HepG2 (cell line): ENCODE results near the gene CLEC16A. TPM values are rescaled to one million over a fixed set of nuclear protein-coding genes. Genes with fewer than 3 reads are reported as not detected.

Experiments
- ATAC-seq: fragments of 200-7000 bp; cut with Tn5 transposase; 3 replicates; pipeline ENCODE4 v1.9.1; 2020; ENCODE audit warnings: mild to moderate bottlenecking, moderate library complexity
- BruUV-seq: library from RNA; stranded (reverse); fragments of 400-500 nt; replicated peaks from 2 replicates; lab custom pipeline; 2021; lab: Mats Ljungman, UMichigan
- CTCF ChIA-PET: fragments of 300-600 bp; formaldehyde crosslinking; extraction: SDS; loops from one replicate; lab custom pipeline; 2021; ENCODE audit warnings: low total read pairs, inconsistent platforms, low intra/inter-chr PET ratio; lab: Yijun Ruan, JAX
- POLR2A ChIA-PET: fragments of 350-600 bp; sonication (Branson Sonifier 250); formaldehyde crosslinking; loops from one replicate; lab custom pipeline; 2020; ENCODE audit warnings: antibody characterized with exemption, inconsistent platforms; lab: Yijun Ruan, JAX
- DNase-seq: peaks from one replicate; pipeline ENCODE4 v3.0.0-alpha.2; 2015; ENCODE audit warnings: low spot score
- FAIRE-seq: peaks from 3 replicates; lab custom pipeline; 2011; peaks lifted over from hg19 to GRCh38; lab: Jason Lieb, UNC
- H2AFZ ChIP-seq: one replicate; pipeline ENCODE4 v1.6.1; 2011; ENCODE audit warnings: low read length, inconsistent platforms
- H3K27ac ChIP-seq: fragments of 300-600 bp; 3 replicates; pipeline ENCODE4 v1.8.0; 2011; ENCODE audit warnings: mixed run types, mild to moderate bottlenecking, mixed read lengths, low read length, inconsistent platforms; ENCODE audit not compliant: insufficient read depth; ENCODE audit errors: extremely low read length
- H3K27me3 ChIP-seq, 2 experiments: fragments of 200-600 bp in 1 of 2; 2 replicates in 1 of 2; 3 replicates in 1 of 2; pipeline versions ENCODE4 v1.6.0 to v1.8.0; 2011; ENCODE audit warnings: low read length in 2 of 2, mild to moderate bottlenecking in 2 of 2, moderate library complexity in 2 of 2, inconsistent platforms in 1 of 2; ENCODE audit not compliant: insufficient read depth in 2 of 2, control insufficient read depth in 1 of 2
- H3K36me3 ChIP-seq, 2 experiments: fragments of 200-600 bp in 1 of 2; replicated peaks in 1 of 2; 2 replicates in 1 of 2; 3 replicates in 1 of 2; pipeline versions ENCODE4 v1.5.1 to v1.8.0; 2011; ENCODE audit warnings: low read length in 2 of 2, inconsistent platforms in 1 of 2; ENCODE audit not compliant: insufficient read depth in 2 of 2, control insufficient read depth in 1 of 2
- H3K4me1 ChIP-seq: 2 replicates; pipeline ENCODE4 v1.5.1; 2012; ENCODE audit warnings: low read length, inconsistent platforms; ENCODE audit not compliant: insufficient read depth
- H3K4me2 ChIP-seq: 2 replicates; pipeline ENCODE4 v1.6.0; 2011; ENCODE audit warnings: low read depth, low read length, inconsistent platforms
- H3K4me3 ChIP-seq, 3 experiments: fragments of 200-600 bp in 1 of 3; sonication (generic), shearing (Covaris generic) in 1 of 3; replicated peaks in 1 of 3; 2 replicates each; pipeline ENCODE4 v1.5.1; 2011 to 2016; ENCODE audit warnings: low read length in 3 of 3, inconsistent platforms in 2 of 3, low read depth in 2 of 3, mild to moderate bottlenecking in 2 of 3, control low read depth in 1 of 3, mixed read lengths in 1 of 3; ENCODE audit not compliant: insufficient read depth in 1 of 3
- H3K79me2 ChIP-seq: one replicate; pipeline ENCODE4 v1.6.1; 2011; ENCODE audit warnings: low read length, inconsistent platforms; ENCODE audit not compliant: insufficient read depth
- H3K9ac ChIP-seq: 2 replicates; pipeline ENCODE4 v1.6.0; 2011; ENCODE audit warnings: mild to moderate bottlenecking, low read depth, low read length, inconsistent platforms; ENCODE audit not compliant: insufficient read depth
- H3K9me3 ChIP-seq: 2 replicates; pipeline ENCODE4 v1.5.1; 2012; ENCODE audit warnings: mild to moderate bottlenecking, low read length
- H4K20me1 ChIP-seq: 2 replicates; pipeline ENCODE4 v1.6.0; 2011; ENCODE audit warnings: inconsistent platforms, mild to moderate bottlenecking, low read length, moderate library complexity; ENCODE audit not compliant: insufficient read depth
- BRD4 ChIP-seq: sonication (generic); formaldehyde crosslinking; IDR thresholded peaks from 2 replicates; pipeline ENCODE4 v1.4.0; 2020; ENCODE audit warnings: missing genetic modification reagents
- FOSL2 ChIP-seq: sonication (generic); formaldehyde crosslinking; IDR thresholded peaks from 2 replicates; pipeline ENCODE4 v1.4.0; 2020; ENCODE audit warnings: missing genetic modification reagents
- FOXA1 ChIP-seq, 2 experiments: fragments of 450-650 bp in 1 of 2; sonication (generic) in 1 of 2; formaldehyde crosslinking in 1 of 2; IDR thresholded peaks; 2 replicates each; pipeline versions ENCODE4 v1.4.0 to v1.6.1; 2016 to 2020; ENCODE audit warnings: missing genetic modification reagents in 1 of 2
- FOXK2 ChIP-seq: fragments of 450-650 bp; IDR thresholded peaks from 2 replicates; pipeline ENCODE4 v1.6.1; 2016
- LCORL ChIP-seq, 2 experiments: fragments of 450-650 bp in 1 of 2; sonication (generic) in 1 of 2; formaldehyde crosslinking in 1 of 2; IDR thresholded peaks; 2 replicates each; pipeline versions ENCODE4 v1.5.0 to v1.6.1; 2017 to 2020; ENCODE audit warnings: antibody characterized with exemption in 1 of 2, missing genetic modification reagents in 1 of 2
- MTF2 ChIP-seq: sonication (generic); formaldehyde crosslinking; IDR thresholded peaks from 2 replicates; pipeline ENCODE4 v1.5.0; 2020; ENCODE audit warnings: missing genetic modification reagents, borderline replicate concordance
- NCOR1 ChIP-seq: fragments of 200-600 bp; sonication (generic); IDR thresholded peaks from 2 replicates; pipeline ENCODE4 v1.7.0; 2017; ENCODE audit warnings: antibody characterized with exemption, low read length, borderline replicate concordance
- PATZ1 ChIP-seq: sonication (generic); formaldehyde crosslinking; IDR thresholded peaks from 2 replicates; pipeline ENCODE4 v1.4.0; 2020; ENCODE audit warnings: missing genetic modification reagents
- SOX6 ChIP-seq, 2 experiments: fragments of 450-650 bp in 1 of 2; sonication (generic) in 1 of 2; formaldehyde crosslinking in 1 of 2; IDR thresholded peaks; 2 replicates each; pipeline versions ENCODE4 v1.4.0 to v1.6.1; 2017 to 2020; ENCODE audit warnings: antibody characterized with exemption in 1 of 2, mild to moderate bottlenecking in 1 of 2, missing genetic modification reagents in 1 of 2
- SPEN ChIP-seq: sonication (generic); formaldehyde crosslinking; IDR thresholded peaks from 2 replicates; pipeline ENCODE4 v1.5.1; 2020; ENCODE audit warnings: low read depth, mild to moderate bottlenecking, missing genetic modification reagents
- TEAD3 ChIP-seq: optimal IDR thresholded peaks from 2 replicates; pipeline ENCODE3; 2016; ENCODE audit warnings: borderline replicate concordance
- XRCC5 ChIP-seq: fragments of 200-400 bp; formaldehyde crosslinking; optimal IDR thresholded peaks from 2 replicates; pipeline ENCODE3; 2017; ENCODE audit warnings: mild to moderate bottlenecking, low read length
- ZNF138 ChIP-seq: sonication (generic); formaldehyde crosslinking; IDR thresholded peaks from 2 replicates; pipeline ENCODE4 v1.5.0; 2020; ENCODE audit warnings: mild to moderate bottlenecking, low read depth, missing genetic modification reagents
- ZNF430 ChIP-seq: sonication (generic); formaldehyde crosslinking; IDR thresholded peaks from 2 replicates; pipeline ENCODE4 v1.9.0; 2021; ENCODE audit warnings: mild to moderate bottlenecking, missing genetic modification reagents
- WGBS: methylation state at CpG from one replicate; pipeline ENCODE4 v1.1.6; 2017; ENCODE audit warnings: low lambda C conversion rate; 5-methylcytosine and 5-hydroxymethylcytosine counted together
- in situ Hi-C: cut with HindIII; loops from 2 replicates; pipeline ENCODE4 v1.10.0; 2017; ENCODE audit warnings: low pct_unique_long_range_greater_than_20kb; ENCODE audit not compliant: extremely low pct_ligation_motif_present
- intact Hi-C: fragments of 100-400 bp; cut with micrococcal nuclease; formaldehyde crosslinking; loops from one replicate; pipeline ENCODE4 v1.10.0; 2022; ENCODE audit not compliant: unreplicated experiment
- polyA plus RNA-seq, 8 experiments: library from polyadenylated mRNA; depleted of rRNA in 3 of 8; stranded (reverse) in 7 of 8; unstranded in 1 of 8; fragments of >200 nt; fragmentation: Illumina TruSeq in 4 of 8; extraction: Trizol in 4 of 8; gene quantifications; 2 replicates each; pipeline versions ENCODE4 v1.2.1 to v1.2.3, GENCODE V29; 2011 to 2016; ENCODE audit warnings: low read depth in 4 of 8, missing spikeins in 1 of 8, mixed read lengths in 1 of 8; ENCODE audit not compliant: insufficient read depth in 1 of 8
- total RNA-seq, 5 experiments: library from RNA; depleted of rRNA; stranded (reverse); fragments of >200 nt; fragmentation: Illumina TruSeq; extraction: Trizol; gene quantifications; 2 replicates each; pipeline ENCODE4 v1.2.3, GENCODE V29; 2016; ENCODE audit warnings: low read depth in 1 of 5
- TF ChIP-seq, protein P1 (sequence below): IDR thresholded peaks from 2 replicates; pipeline ENCODE4 v1.6.1; 2016
- TF ChIP-seq, protein P2 (sequence below): sonication (generic); IDR thresholded peaks from 2 replicates; pipeline ENCODE4 v1.6.1; 2016; ENCODE audit warnings: low read depth, borderline replicate concordance
- TF ChIP-seq, protein P3 (sequence below), 2 experiments: sonication (generic) in 1 of 2; formaldehyde crosslinking in 1 of 2; IDR thresholded peaks; 2 replicates each; pipeline versions ENCODE4 v1.4.0 to v1.6.1; 2018 to 2020; ENCODE audit warnings: missing genetic modification reagents in 2 of 2, borderline replicate concordance in 1 of 2, low read depth in 1 of 2, mild to moderate bottlenecking in 1 of 2, missing biosample characterization in 1 of 2

CLEC16A gene
- total and polyA plus RNA-seq, 2 of the 13 experiments (the other 11 are each of a cell fraction or from before 2014, with no cell fraction given): 8.5 to 10.3 TPM

DNA sequence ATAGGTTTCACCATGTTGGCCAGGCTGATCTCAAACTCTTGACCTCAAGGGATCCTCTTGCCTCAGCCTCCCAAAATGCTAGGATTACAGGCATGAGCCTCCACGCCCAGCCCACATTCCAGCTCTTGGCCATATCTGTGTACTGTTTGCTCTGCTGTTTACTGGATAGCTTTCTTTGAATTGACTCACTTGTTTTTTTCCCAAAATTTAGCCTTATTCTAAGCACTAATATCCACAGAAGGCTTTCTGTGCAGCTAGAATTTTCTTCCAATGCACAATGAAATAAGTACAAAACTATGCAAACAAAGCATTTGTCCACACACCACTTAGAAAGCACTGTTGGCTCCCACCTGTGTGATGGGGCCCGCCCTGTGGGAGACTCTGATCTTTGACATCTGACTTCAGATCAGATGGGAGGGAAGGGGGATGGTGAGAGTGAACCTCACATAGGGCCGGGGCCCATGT is 72.2 kb downstream of the CLEC16A start (continued):
- TF ChIP-seq, protein P1, sequence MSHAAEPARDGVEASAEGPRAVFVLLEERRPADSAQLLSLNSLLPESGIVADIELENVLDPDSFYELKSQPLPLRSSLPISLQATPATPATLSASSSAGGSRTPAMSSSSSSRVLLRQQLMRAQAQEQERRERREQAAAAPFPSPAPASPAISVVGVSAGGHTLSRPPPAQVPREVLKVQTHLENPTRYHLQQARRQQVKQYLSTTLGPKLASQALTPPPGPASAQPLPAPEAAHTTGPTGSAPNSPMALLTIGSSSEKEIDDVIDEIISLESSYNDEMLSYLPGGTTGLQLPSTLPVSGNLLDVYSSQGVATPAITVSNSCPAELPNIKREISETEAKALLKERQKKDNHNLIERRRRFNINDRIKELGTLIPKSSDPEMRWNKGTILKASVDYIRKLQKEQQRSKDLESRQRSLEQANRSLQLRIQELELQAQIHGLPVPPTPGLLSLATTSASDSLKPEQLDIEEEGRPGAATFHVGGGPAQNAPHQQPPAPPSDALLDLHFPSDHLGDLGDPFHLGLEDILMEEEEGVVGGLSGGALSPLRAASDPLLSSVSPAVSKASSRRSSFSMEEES (CRISPR knock-in tag): peak; percentile 14; the same call in 1 of the 2 replicates
- TF ChIP-seq LCORL (IDR thresholded peaks at IDR 0.05) (peak; percentile 72; the same call in 1 of the 2 replicates), LCORL (CRISPR knock-in tag; IDR thresholded peaks at IDR 0.05) (peak; percentile 70; the same call in 1 of the 2 replicates), FOXA1 (IDR thresholded peaks at IDR 0.05) (no peak), FOXA1 (CRISPR knock-in tag; IDR thresholded peaks at IDR 0.05) (peak; percentile 20; the same call in 1 of the 2 replicates), PATZ1 (CRISPR knock-in tag) (peak; percentile 75), TEAD3 (peak; percentile 86)
- TF ChIP-seq, protein P2, sequence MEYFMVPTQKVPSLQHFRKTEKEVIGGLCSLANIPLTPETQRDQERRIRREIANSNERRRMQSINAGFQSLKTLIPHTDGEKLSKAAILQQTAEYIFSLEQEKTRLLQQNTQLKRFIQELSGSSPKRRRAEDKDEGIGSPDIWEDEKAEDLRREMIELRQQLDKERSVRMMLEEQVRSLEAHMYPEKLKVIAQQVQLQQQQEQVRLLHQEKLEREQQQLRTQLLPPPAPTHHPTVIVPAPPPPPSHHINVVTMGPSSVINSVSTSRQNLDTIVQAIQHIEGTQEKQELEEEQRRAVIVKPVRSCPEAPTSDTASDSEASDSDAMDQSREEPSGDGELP: peak; percentile 83; the same call in 1 of the 2 replicates

GRCh38 chr16:11016993-11017392 is 72.6 kb downstream of the CLEC16A start:
- intact Hi-C loops: no loop called here
- no peaks in the 10 kb centered on the region for H4K20me1 ChIP-seq
- ChIA-PET CTCF (no interaction called here), POLR2A (interaction anchor here (0.6 to 1.8 kb wide), 4 partner anchors 123 to 895 kb away, joined by 3 to 11 read pairs (median 6); partner anchors contain the start of gene SOCS1)
- no peaks in the 10 kb centered on the region for H3K9me3 ChIP-seq
- in situ Hi-C loops: no loop called here
- no peaks in the 10 kb centered on the region for H3K27me3 ChIP-seq
- peaks cover 22% of the 10 kb centered on the region for H3K4me1 ChIP-seq
- H3K79me2 ChIP-seq: no peaks in the 10 kb centered on the region
- no peak for FAIRE-seq
- no peak overlapping the region for H2AFZ ChIP-seq
- peak; percentile 58 for ATAC-seq
- H3K4me3 ChIP-seq: no peak overlapping the region
- no peak overlapping the region for H3K9ac ChIP-seq
- no TSS peak for BruUV-seq
- WGBS: 13% methylated on average over 9 of the region's 9 CpGs
- H3K27ac ChIP-seq: peak overlapping the region; percentile 8
- peaks cover 4 to 7% of the 10 kb centered on the region in 2 experiments; a peak in 3 of 5 replicates for H3K36me3 ChIP-seq
- DNase-seq: peak; percentile 74
- H3K4me2 ChIP-seq: peak overlapping the region; percentile 33
- TF ChIP-seq MTF2 (CRISPR knock-in tag) (no peak), SOX6 (IDR thresholded peaks at IDR 0.05) (no peak), SOX6 (CRISPR knock-in tag; IDR thresholded peaks at IDR 0.05) (no peak), ZNF430 (CRISPR knock-in tag) (0 out of 2 replicates have a peak, but pooled peaks have one; percentile 9), ZNF138 (no peak), FOXK2 (no peak), BRD4 (no peak), SPEN (CRISPR knock-in tag) (no peak), NCOR1 (0 out of 2 replicates have a peak, but pooled peaks have one; percentile 52), FOSL2 (CRISPR knock-in tag) (peak; percentile 67; the same call in 1 of the 2 replicates), XRCC5 (peak; percentile 17)
- TF ChIP-seq, protein P3, sequence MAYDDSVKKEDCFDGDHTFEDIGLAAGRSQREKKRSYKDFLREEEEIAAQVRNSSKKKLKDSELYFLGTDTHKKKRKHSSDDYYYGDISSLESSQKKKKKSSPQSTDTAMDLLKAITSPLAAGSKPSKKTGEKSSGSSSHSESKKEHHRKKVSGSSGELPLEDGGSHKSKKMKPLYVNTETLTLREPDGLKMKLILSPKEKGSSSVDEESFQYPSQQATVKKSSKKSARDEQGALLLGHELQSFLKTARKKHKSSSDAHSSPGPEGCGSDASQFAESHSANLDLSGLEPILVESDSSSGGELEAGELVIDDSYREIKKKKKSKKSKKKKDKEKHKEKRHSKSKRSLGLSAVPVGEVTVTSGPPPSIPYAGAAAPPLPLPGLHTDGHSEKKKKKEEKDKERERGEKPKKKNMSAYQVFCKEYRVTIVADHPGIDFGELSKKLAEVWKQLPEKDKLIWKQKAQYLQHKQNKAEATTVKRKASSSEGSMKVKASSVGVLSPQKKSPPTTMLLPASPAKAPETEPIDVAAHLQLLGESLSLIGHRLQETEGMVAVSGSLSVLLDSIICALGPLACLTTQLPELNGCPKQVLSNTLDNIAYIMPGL (CRISPR knock-in tag; IDR thresholded peaks at IDR 0.05; ENCODE audit: borderline replicate concordance in 1 of 2, low read depth in 1 of 2): 0 out of 4 replicates have a peak, but pooled peaks of 1 of the 2 experiments have one; percentile 14
